ENCODE data around the gene C22orf31.

GRCh38 chr22:29092243-29092642, 30.6 kb upstream of the C22orf31 start:
- TF ChIP-seq CTCF (IDR thresholded peaks at IDR 0.05) (no peak), ZFX (IDR thresholded peaks at IDR 0.05; ENCODE audit: borderline replicate concordance) (no peak)
